Nephron (organoid): ENCODE results near the gene THAP12.

Experiments
- H3K27ac Mint-ChIP-seq, 3 experiments: 2 replicates each; pipeline ENCODE4 v1.8.0; 2020; ENCODE audit warnings: mixed read lengths in 3 of 3, mild to moderate bottlenecking in 2 of 3, moderate library complexity in 1 of 3
- H3K27me3 Mint-ChIP-seq: 2 replicates; pipeline ENCODE4 v1.8.0; 2021; ENCODE audit warnings: low read depth, mild to moderate bottlenecking, moderate library complexity, mixed read lengths
- H3K36me3 Mint-ChIP-seq: 2 replicates; pipeline ENCODE4 v1.8.0; 2020; ENCODE audit warnings: low read depth, mixed read lengths
- H3K4me1 Mint-ChIP-seq: 2 replicates; pipeline ENCODE4 v1.8.0; 2020; ENCODE audit warnings: mixed read lengths
- H3K4me3 Mint-ChIP-seq, 3 experiments: 2 replicates each; pipeline ENCODE4 v1.8.0; 2020; ENCODE audit warnings: mild to moderate bottlenecking in 3 of 3, mixed read lengths in 3 of 3, moderate library complexity in 2 of 3
- H3K9me3 Mint-ChIP-seq: 2 replicates; pipeline ENCODE4 v1.8.0; 2020; ENCODE audit warnings: mixed read lengths
- CTCF ChIP-seq, 3 experiments: fragments of 200-600 bp; sonication (generic); IDR thresholded peaks; one replicate each; pipeline ENCODE4 v1.5.0; 2021; ENCODE audit warnings: antibody characterized with exemption in 3 of 3; ENCODE audit not compliant: unreplicated experiment in 3 of 3

The THAP12 gene

GRCh38 chr11:76313913-76314740 is 66.8 kb downstream of the THAP12 start:
- no peak overlapping the region for H3K27ac Mint-ChIP-seq
- H3K4me3 Mint-ChIP-seq, result no peak overlapping the region
- no peaks in the 10 kb centered on the region for H3K36me3 Mint-ChIP-seq
- peaks cover 83% of the 10 kb centered on the region for H3K27me3 Mint-ChIP-seq
- H3K4me1 Mint-ChIP-seq, result peaks cover 5% of the 10 kb centered on the region
- no peak for TF ChIP-seq CTCF (IDR thresholded peaks at IDR 0.05; ENCODE audit: unreplicated experiment in 3 of 3)
- no peaks in the 10 kb centered on the region for H3K9me3 Mint-ChIP-seq

GRCh38 chr11:76313271-76313670 is 67.7 kb downstream of the THAP12 start:
- Mint-ChIP-seq H3K27me3 (peaks cover 77% of the 10 kb centered on the region), H3K36me3 (no peaks in the 10 kb centered on the region), H3K4me3 (no peak overlapping the region), H3K27ac (no peak overlapping the region), H3K4me1 (peaks cover 5% of the 10 kb centered on the region), H3K9me3 (no peaks in the 10 kb centered on the region)
- no peak for TF ChIP-seq CTCF (IDR thresholded peaks at IDR 0.05; ENCODE audit: unreplicated experiment in 3 of 3)

GRCh38 chr11:76310832-76311595 is 69.9 kb downstream of the THAP12 start:
- no peak overlapping the region for H3K4me3 Mint-ChIP-seq
- no peak overlapping the region for H3K27ac Mint-ChIP-seq
- no peaks in the 10 kb centered on the region for H3K36me3 Mint-ChIP-seq
- peaks cover 74% of the 10 kb centered on the region for H3K27me3 Mint-ChIP-seq
- peaks cover 16% of the 10 kb centered on the region for H3K4me1 Mint-ChIP-seq
- TF ChIP-seq CTCF (IDR thresholded peaks at IDR 0.05; ENCODE audit: unreplicated experiment in 3 of 3), result no peak
- H3K9me3 Mint-ChIP-seq, result no peaks in the 10 kb centered on the region

- H3K36me3 Mint-ChIP-seq, result no peaks in the 10 kb centered on the region
- peaks cover 18% of the 10 kb centered on the region for H3K4me1 Mint-ChIP-seq
- H3K27ac Mint-ChIP-seq, result no peak overlapping the region
- H3K9me3 Mint-ChIP-seq, result no peaks in the 10 kb centered on the region
- TF ChIP-seq CTCF (IDR thresholded peaks at IDR 0.05; ENCODE audit: unreplicated experiment in 3 of 3), result no peak
- no peak overlapping the region for H3K4me3 Mint-ChIP-seq
- H3K27me3 Mint-ChIP-seq, result peaks cover 66% of the 10 kb centered on the region
Measured at GRCh38 chr11:76307978-76308747, 72.8 kb downstream of the THAP12 start.

GRCh38 chr11:76307396-76307795 is 73.5 kb downstream of the THAP12 start:
- peaks cover 23% of the 10 kb centered on the region for H3K4me1 Mint-ChIP-seq
- H3K36me3 Mint-ChIP-seq, result no peaks in the 10 kb centered on the region
- no peak for TF ChIP-seq CTCF (IDR thresholded peaks at IDR 0.05; ENCODE audit: unreplicated experiment in 3 of 3)
- peaks cover 60% of the 10 kb centered on the region for H3K27me3 Mint-ChIP-seq
- no peak overlapping the region for H3K27ac Mint-ChIP-seq
- no peaks in the 10 kb centered on the region for H3K9me3 Mint-ChIP-seq
- H3K4me3 Mint-ChIP-seq, result no peak overlapping the region
